HG02970 (cell line): Measurements from ENCODE around the gene AKR1B15.
"Not testable (repeated sequence)": the region's sequence is repeated elsewhere in the genome, so short reads cannot be mapped to it uniquely, and the experiment has no call there.

Experiments used
- ATAC-seq: cut with Tn5 transposase; IDR thresholded peaks from one replicate; pipeline ENCODE4 v1.9.1; 2021; ENCODE audit warnings: mild to moderate bottlenecking, moderate library complexity, moderate number of reproducible peaks; ENCODE audit not compliant: unreplicated experiment, low FRiP score

Gene AKR1B15

GRCh38 chr7:134558370-134558769 lies 9.5 kb downstream of the AKR1B15 start:
- ATAC-seq = no peak

GRCh38 chr7:134561616-134562015 lies 12.7 kb downstream of the AKR1B15 start:
- ATAC-seq = not testable (repeated sequence)

GRCh38 chr7:134562136-134562535 lies 13.2 kb downstream of the AKR1B15 start:
- no peak for ATAC-seq

- not testable (repeated sequence) for ATAC-seq
Observed at GRCh38 chr7:134563398-134563749, 14.5 kb downstream of the AKR1B15 start.

- no peak for ATAC-seq
Observed at GRCh38 chr7:134565643-134566136, 16.8 kb downstream of the AKR1B15 start.

DNA sequence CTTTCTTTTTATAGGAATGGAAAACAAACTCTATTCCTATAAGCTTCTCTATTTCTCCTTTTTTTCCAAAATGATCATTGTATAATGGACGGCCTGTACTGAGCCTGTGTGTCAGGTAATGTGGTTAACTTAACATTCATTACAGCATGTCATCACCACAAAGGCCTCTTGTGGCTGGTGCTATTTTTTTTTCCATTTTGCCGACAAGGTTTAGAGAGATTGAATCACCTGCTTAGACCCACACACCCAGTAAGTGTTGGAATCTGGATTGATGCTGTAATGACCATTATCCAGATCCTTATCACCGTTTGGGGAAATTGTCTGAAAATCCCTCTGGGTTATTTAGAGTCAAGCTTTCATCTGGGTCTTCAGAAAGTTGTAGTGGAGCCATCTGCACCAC lies 18.5 kb downstream of the AKR1B15 start:
- no peak for ATAC-seq

- ATAC-seq = not testable (repeated sequence)
Observed at GRCh38 chr7:134569962-134570361, 21.1 kb downstream of the AKR1B15 start.

DNA sequence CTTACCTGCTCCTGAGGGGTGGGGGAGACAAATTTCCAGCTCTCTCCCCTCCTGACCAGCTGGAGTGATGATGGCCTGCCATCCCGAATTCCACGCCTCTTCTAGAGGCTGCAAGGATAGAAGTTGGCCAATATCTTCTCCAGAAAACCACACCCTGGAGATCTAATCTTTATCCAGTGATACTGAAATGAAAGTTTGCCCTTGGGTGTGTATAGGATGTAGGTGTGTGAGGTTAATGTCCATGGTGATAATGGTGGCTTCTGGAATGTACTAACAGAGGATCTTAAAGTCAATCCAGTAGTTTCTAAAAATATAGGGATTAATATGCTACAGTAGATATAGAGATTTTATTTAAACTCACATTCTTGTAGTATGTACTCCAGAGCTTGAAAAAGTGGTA lies 22.2 kb downstream of the AKR1B15 start:
- ATAC-seq = no peak

DNA sequence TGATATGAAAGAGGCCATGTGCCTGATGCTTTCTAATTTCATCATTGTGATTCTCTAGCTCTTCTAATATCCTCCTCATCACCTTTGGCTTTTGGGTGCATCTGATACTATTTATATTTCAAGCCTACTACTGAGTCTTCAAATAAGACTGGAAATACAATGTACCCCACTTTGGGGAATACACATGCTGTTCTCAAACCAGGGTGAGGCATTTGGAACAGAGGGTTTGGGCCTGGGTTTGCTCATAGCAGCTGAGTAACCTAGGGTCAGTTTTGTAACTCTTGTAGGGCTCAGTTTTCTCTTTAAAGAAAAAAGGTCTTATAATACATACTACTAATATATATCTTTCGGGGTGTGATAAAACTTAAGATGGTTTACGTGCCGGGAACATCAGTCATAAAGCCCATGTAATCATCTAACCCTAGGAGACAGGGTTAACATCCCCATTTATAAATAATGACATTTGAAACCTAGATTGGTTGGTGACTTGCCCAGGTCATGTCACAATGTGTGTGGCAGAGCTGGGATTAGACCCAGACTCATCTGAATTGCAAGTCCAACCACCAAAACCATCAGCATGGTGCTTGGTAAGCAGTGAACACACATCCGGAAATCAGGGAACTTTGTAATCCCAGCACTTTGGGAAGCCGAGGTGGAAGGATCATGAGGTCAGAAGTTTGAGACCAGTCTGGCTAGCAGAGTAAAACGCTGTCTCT lies 23.0 kb downstream of the AKR1B15 start:
- ATAC-seq = no peak

GRCh38 chr7:134574322-134574721 lies 25.4 kb downstream of the AKR1B15 start:
- ATAC-seq = no peak

- no peak for ATAC-seq
Observed at GRCh38 chr7:134584290-134584689, 35.4 kb downstream of the AKR1B15 start.

DNA sequence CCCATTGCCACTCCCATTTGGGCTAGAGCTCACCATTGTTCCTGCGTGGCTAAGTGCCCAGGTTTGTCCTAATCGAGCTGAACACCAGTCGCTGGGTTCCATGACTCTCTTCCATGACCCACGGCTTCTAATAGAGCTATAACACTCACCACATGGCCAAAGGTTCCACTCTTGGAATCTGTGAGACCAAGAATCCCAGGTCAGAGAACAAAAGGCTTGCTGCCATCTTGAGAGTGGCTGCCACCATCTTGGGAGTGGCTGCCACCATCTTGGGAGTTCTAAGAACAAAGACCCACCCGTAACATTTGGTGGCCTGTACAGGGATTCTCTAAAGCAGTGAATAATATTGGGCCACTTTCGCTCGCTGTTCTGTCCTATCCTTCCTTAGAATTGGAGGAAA lies 37.0 kb downstream of the AKR1B15 start:
- no peak for ATAC-seq

DNA sequence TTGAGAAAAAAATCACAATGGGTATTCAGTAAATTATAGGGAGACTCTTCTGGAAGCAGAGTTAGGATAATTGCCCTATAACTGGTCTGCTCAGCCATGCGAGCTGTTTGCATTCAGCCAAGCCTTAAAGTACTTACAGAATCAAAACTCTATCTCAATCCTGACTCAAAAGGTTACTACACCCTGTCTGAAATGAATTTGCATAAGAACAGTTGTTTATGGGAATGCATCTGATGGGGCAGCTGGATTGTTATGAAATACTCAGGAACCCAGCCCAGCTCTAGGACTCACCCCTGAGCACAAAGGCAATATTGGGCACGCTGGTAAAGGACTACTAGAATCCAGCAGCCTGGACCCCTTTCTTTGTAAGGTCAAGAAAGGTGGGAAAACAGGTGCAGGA lies 38.8 kb downstream of the AKR1B15 start:
- no peak for ATAC-seq

GRCh38 chr7:134589491-134589941 lies 40.6 kb downstream of the AKR1B15 start:
- ATAC-seq = no peak

DNA sequence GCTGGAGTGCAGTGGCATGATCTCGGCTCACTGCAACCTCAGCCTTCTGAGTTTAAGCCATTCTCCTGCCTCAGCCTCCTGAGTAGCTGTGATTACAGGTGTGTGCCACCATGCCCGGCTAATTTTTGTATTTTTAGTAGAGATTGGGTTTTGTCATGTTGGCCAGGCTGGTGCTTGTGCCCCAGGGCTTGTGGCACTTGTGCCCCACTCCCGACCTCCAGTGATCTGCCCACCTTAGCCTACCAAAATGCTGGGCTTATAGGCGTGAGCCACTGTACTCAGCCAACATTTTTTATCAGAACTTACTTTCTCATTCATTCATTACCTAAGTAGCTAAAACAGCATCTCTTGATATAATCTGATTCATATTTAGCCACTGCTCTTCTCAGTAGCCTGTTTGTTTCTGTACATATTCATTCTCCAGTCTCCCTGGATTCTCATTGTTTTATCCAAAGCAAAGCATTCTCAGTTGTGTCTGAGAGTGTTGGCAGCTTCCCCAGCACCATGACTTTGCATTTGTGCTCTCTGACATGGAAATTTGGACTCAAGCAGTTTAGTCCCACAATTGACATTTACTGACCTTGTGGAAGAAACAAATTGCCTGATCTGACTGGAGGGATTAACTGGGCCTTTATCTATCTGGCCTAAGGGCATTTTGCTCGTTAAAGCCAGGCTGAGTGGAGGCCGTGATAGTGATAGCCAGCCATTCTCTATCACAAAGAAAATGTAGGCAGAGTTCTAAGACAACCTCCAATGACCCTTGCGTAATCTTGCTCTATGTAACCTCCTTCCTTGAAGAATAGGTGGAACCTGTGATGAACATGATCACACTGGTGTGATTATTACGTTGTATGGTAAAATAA lies 44.9 kb downstream of the AKR1B15 start:
- no peak for ATAC-seq

DNA sequence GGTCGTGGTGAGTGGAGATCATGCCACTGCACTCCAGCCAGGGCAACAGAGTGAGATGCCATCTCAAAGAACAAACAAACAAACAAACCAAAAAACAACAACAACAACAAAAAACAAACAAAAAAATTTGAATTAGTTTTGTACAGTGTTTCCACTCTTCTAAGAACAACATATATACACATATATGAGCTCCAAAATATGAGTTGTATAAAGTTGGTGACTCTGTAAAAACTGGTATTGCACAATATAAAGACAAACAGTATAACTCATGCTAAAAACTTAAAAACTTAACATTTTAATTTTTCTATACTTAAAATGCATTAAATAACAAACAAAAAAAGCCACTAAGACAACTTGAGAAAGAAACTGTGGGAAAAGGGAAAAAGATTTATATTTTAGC lies 46.0 kb downstream of the AKR1B15 start:
- no peak for ATAC-seq

GRCh38 chr7:134599371-134599770 lies 50.5 kb downstream of the AKR1B15 start:
- ATAC-seq = no peak

GRCh38 chr7:134601459-134601858 lies 52.5 kb downstream of the AKR1B15 start:
- ATAC-seq = no peak

- no peak for ATAC-seq
Observed at GRCh38 chr7:134602881-134603451, 54.1 kb downstream of the AKR1B15 start.

DNA sequence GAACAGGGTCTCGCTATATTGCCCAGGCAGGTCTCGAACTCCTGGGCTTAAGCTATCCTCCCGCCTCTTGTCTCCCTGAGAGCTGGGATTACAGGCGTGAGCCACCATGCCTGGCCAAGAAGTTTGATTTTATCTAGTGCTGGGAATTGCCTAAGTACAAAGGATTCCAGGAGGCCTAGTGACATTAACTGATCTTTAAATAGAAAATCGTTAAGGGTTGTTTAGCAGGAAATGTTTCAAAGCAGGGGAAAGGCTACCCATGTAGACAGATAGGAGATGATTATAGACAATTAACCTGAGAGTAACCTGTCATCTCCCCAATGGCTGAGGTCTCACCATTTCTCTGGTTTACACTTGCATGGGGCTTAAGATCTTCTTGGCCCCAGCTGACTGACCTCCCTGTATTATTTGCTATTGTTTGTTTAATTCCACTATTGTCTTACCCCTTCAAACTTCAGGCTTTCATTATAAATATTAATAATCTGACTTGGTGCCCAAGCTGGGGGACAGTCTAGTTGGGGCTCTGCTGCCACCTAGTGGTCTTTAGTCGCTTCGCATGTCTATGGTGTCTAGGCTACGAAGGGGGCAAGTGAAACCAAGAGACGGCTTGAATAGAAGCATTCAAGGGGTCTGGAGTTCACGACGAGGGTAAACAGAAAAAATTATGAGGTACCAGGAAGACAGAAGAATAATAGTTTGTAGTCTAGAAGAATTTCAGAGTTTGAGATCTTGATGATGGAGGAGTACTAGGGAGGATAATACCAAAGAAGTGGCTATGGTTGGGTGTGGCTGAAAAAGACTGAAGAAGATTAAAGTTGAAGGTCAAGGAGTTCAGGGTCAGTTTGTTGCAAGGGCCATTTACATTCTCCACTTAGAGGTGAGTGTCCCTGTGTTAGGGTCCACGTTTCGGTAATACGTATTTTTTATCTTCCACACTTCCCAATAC lies 57.3 kb downstream of the AKR1B15 start:
- ATAC-seq = no peak
